ENCODE results near the gene NRF1. TPM values are rescaled to one million over a fixed set of nuclear protein-coding genes. Genes with fewer than 3 reads are reported as not detected.

The NRF1 gene
- polyA plus RNA-seq, 2 of the 4 experiments (the other 2 are of a cell fraction), result 11.2 to 18.5 TPM

- Histone ChIP-seq H3K27ac (no peak overlapping the region), H3K4me1 (peaks cover 16% of the 10 kb centered on the region; the same call in 1 of the 3 replicates), H3K4me3 (no peak overlapping the region), H3K9me3 (no peaks in the 10 kb centered on the region), H3K4me2 (no peak overlapping the region)
- FAIRE-seq (no peak), DNase-seq (ENCODE audit: low read depth in 1 of 2, low spot score in 1 of 2) (no peak), ATAC-seq (no peak)
- POLR2A ChIA-PET, result no interaction called here
- 90% methylated on average over 15 of the region's 18 CpGs for WGBS (ENCODE audit: missing lambda C conversion rate)
- TF ChIP-seq GATA3 (IDR thresholded peaks at IDR 0.05; ENCODE audit: borderline replicate concordance), result no peak
- no peak for TF ChIP-seq NR3C1 (IDR thresholded peaks at IDR 0.05)
- no peak for TF ChIP-seq HEYL (CRISPR knock-in tag; IDR thresholded peaks at IDR 0.05)
- TF ChIP-seq RARB (CRISPR knock-in tag; IDR thresholded peaks at IDR 0.05), result no peak
- TF ChIP-seq BCL3 (IDR thresholded peaks at IDR 0.05), result no peak
- no peak for TF ChIP-seq HDAC2 (IDR thresholded peaks at IDR 0.05)
- TF ChIP-seq FOSL2 (IDR thresholded peaks at IDR 0.05), result no peak
- TF ChIP-seq FOSL2 (CRISPR knock-in tag; IDR thresholded peaks at IDR 0.05), result no peak
- CTCF ChIA-PET, result no interaction called here
Measured at GRCh38 chr7:129774871-129775694, 163.6 kb downstream of the NRF1 start.

GRCh38 chr7:129775695-129776361 lies 164.3 kb downstream of the NRF1 start:
- WGBS (ENCODE audit: missing lambda C conversion rate), result 86% methylated on average over 12 of the region's 12 CpGs
- no peak overlapping the region for H3K27ac ChIP-seq
- ChIA-PET CTCF (interaction anchor here (0.6 to 1.4 kb wide), 2 partner anchors 8 to 94 kb away, joined by 3 read pairs; no protein-coding TSS in a partner anchor), POLR2A (no interaction called here)
- H3K4me3 ChIP-seq, result no peak overlapping the region
- TF ChIP-seq MAZ (IDR thresholded peaks at IDR 0.05; ENCODE audit: borderline replicate concordance, low read depth, low read length), result no peak
- no peak for TF ChIP-seq JUN (IDR thresholded peaks at IDR 0.05)
- TF ChIP-seq EP300 (IDR thresholded peaks at IDR 0.05), result no peak
- no peak for TF ChIP-seq GATA3 (IDR thresholded peaks at IDR 0.05; ENCODE audit: borderline replicate concordance)
- TF ChIP-seq EHF (CRISPR knock-in tag; IDR thresholded peaks at IDR 0.05), result no peak
- no peak for TF ChIP-seq POLR2AphosphoS2 (conservative IDR thresholded peaks at IDR 0.05; ENCODE audit: low read length)
- no peak for TF ChIP-seq ZC3H11A (IDR thresholded peaks at IDR 0.05)
- TF ChIP-seq RAD21 (conservative IDR thresholded peaks at IDR 0.05 in 1 of 2, IDR thresholded peaks at IDR 0.05 in 1 of 2), result no peak
- no peak for TF ChIP-seq BHLHE40 (IDR thresholded peaks at IDR 0.05; ENCODE audit: low read depth, low read length)
- TF ChIP-seq HOXA7 (CRISPR knock-in tag; IDR thresholded peaks at IDR 0.05), result no peak
- TF ChIP-seq ZFP36 (IDR thresholded peaks at IDR 0.05; ENCODE audit: borderline replicate concordance, partially characterized antibody), result no peak
- no peak for TF ChIP-seq KDM1A (IDR thresholded peaks at IDR 0.05; ENCODE audit: low read depth)
- no peak overlapping the region for H3K4me2 ChIP-seq
- ATAC-seq (no peak), DNase-seq (ENCODE audit: low read depth in 1 of 2, low spot score in 1 of 2) (no peak), FAIRE-seq (no peak)
- H3K4me1 ChIP-seq, result peaks cover 16% of the 10 kb centered on the region; the same call in 1 of the 3 replicates
- H3K9me3 ChIP-seq, result no peaks in the 10 kb centered on the region

- ChIA-PET CTCF (interaction anchor here (0.6 to 1.4 kb wide), 2 partner anchors 8 to 94 kb away, joined by 3 read pairs; no protein-coding TSS in a partner anchor), POLR2A (no interaction called here)
- Histone ChIP-seq H3K9me3 (no peaks in the 10 kb centered on the region), H3K4me1 (peaks cover 19% of the 10 kb centered on the region), H3K4me2 (no peak overlapping the region), H3K4me3 (no peak overlapping the region), H3K27ac (no peak overlapping the region)
- 93% methylated on average over 1 of the region's 1 CpG for WGBS (ENCODE audit: missing lambda C conversion rate)
- no peak for FAIRE-seq
- DNase-seq (ENCODE audit: low read depth in 1 of 2, low spot score in 1 of 2), result no peak
- ATAC-seq, result no peak
- TF ChIP-seq CHD2 (IDR thresholded peaks at IDR 0.05; ENCODE audit: low read length, partially characterized antibody), result no peak
- TF ChIP-seq RCOR1 (IDR thresholded peaks at IDR 0.05; ENCODE audit: low read depth, low read length), result no peak
- TF ChIP-seq NR3C1 (IDR thresholded peaks at IDR 0.05), result no peak
- TF ChIP-seq HEYL (CRISPR knock-in tag; IDR thresholded peaks at IDR 0.05), result no peak
- TF ChIP-seq RAD21 (conservative IDR thresholded peaks at IDR 0.05 in 1 of 2, IDR thresholded peaks at IDR 0.05 in 1 of 2), result no peak
- TF ChIP-seq JUNB (IDR thresholded peaks at IDR 0.05), result no peak
- TF ChIP-seq USF2 (IDR thresholded peaks at IDR 0.05), result no peak
- TF ChIP-seq MAFK (IDR thresholded peaks at IDR 0.05; ENCODE audit: partially characterized antibody), result no peak
- no peak for TF ChIP-seq ZSCAN20 (CRISPR knock-in tag; IDR thresholded peaks at IDR 0.05)
- TF ChIP-seq ZC3H11A (IDR thresholded peaks at IDR 0.05), result no peak
- no peak for TF ChIP-seq RARB (CRISPR knock-in tag; IDR thresholded peaks at IDR 0.05)
- TF ChIP-seq HOXB5 (CRISPR knock-in tag; IDR thresholded peaks at IDR 0.05), result no peak
- TF ChIP-seq CEBPB (IDR thresholded peaks at IDR 0.05), result no peak
- no peak for TF ChIP-seq REST (IDR thresholded peaks at IDR 0.05)
- no peak for TF ChIP-seq HOXA7 (CRISPR knock-in tag; IDR thresholded peaks at IDR 0.05)
Measured at GRCh38 chr7:129776362-129776722, 164.8 kb downstream of the NRF1 start.

All from A549 (cell line).